HepG2 (cell line): ENCODE measurements around the gene RFTN1. TPM values are rescaled to one million over a fixed set of nuclear protein-coding genes. Genes with fewer than 3 reads are reported as not detected.

Source experiments
- CREBL2 ChIP-seq: sonication (generic); formaldehyde crosslinking; IDR thresholded peaks from 2 replicates; pipeline ENCODE4 v1.8.1; 2023; ENCODE audit warnings: missing genetic modification reagents, mild to moderate bottlenecking, borderline replicate concordance
- FOXP1 ChIP-seq, 2 experiments: fragments of 450-650 bp in 1 of 2; IDR thresholded peaks; 2 replicates each; pipeline ENCODE4 v1.6.1; 2017 to 2018; ENCODE audit warnings: antibody characterized with exemption in 1 of 2
- GATAD2A ChIP-seq: IDR thresholded peaks from 2 replicates; pipeline ENCODE4 v1.6.1; 2016
- GZF1 ChIP-seq: sonication (generic); formaldehyde crosslinking; IDR thresholded peaks from 2 replicates; pipeline ENCODE4 v1.5.1; 2020; ENCODE audit warnings: mild to moderate bottlenecking, missing genetic modification reagents
- KAT7 ChIP-seq: IDR thresholded peaks from 2 replicates; pipeline ENCODE4 v1.6.1; 2018; ENCODE audit warnings: borderline replicate concordance, missing compliant biosample characterization
- KDM4B ChIP-seq: sonication (generic); formaldehyde crosslinking; IDR thresholded peaks from 2 replicates; pipeline ENCODE4 v1.4.0; 2020; ENCODE audit warnings: missing genetic modification reagents
- MTF1 ChIP-seq: sonication (generic); formaldehyde crosslinking; IDR thresholded peaks from 2 replicates; pipeline ENCODE4 v1.5.0; 2020; ENCODE audit warnings: missing genetic modification reagents
- NCOA1 ChIP-seq: sonication (generic); formaldehyde crosslinking; IDR thresholded peaks from 2 replicates; pipeline ENCODE4 v1.9.0; 2021; ENCODE audit warnings: missing genetic modification reagents
- NFKBIZ ChIP-seq: IDR thresholded peaks from 2 replicates; pipeline ENCODE4 v1.6.1; 2018; ENCODE audit warnings: missing genetic modification reagents, missing compliant biosample characterization
- NONO ChIP-seq, 2 experiments: fragments of 450-650 bp in 1 of 2; sonication (generic) in 1 of 2; formaldehyde crosslinking in 1 of 2; IDR thresholded peaks in 1 of 2; conservative IDR thresholded peaks in 1 of 2; 2 replicates each; pipeline versions ENCODE4 v1.6.1 to v1.8.0; 2017 to 2022; ENCODE audit warnings: mild to moderate bottlenecking in 1 of 2, missing genetic modification reagents in 1 of 2, moderate library complexity in 1 of 2
- NR2C2 ChIP-seq: sonication (generic); formaldehyde crosslinking; IDR thresholded peaks from 2 replicates; pipeline ENCODE4 v1.4.0; 2020; ENCODE audit warnings: missing genetic modification reagents, mild to moderate bottlenecking, moderate library complexity, borderline replicate concordance
- RBFOX2 ChIP-seq: fragments of 200-400 bp; formaldehyde crosslinking; IDR thresholded peaks from 2 replicates; pipeline ENCODE4 v1.6.1; 2017; ENCODE audit warnings: low read depth, mild to moderate bottlenecking, low read length
- SETDB1 ChIP-seq: sonication (generic); formaldehyde crosslinking; IDR thresholded peaks from 2 replicates; pipeline ENCODE4 v1.5.1; 2020; ENCODE audit warnings: missing genetic modification reagents, mild to moderate bottlenecking, borderline replicate concordance
- SIX1 ChIP-seq: sonication (generic); formaldehyde crosslinking; IDR thresholded peaks from 2 replicates; pipeline ENCODE4 v1.4.0; 2020; ENCODE audit warnings: missing genetic modification reagents, borderline replicate concordance
- STAT5B ChIP-seq: sonication (generic); formaldehyde crosslinking; IDR thresholded peaks from 2 replicates; pipeline ENCODE4 v1.4.0; 2020; ENCODE audit warnings: missing genetic modification reagents
- ZBTB49 ChIP-seq: sonication (generic); formaldehyde crosslinking; IDR thresholded peaks from 2 replicates; pipeline ENCODE4 v1.4.0; 2020; ENCODE audit warnings: missing genetic modification reagents, borderline replicate concordance
- ZFP62 ChIP-seq: sonication (generic); formaldehyde crosslinking; IDR thresholded peaks from 2 replicates; pipeline ENCODE4 v1.4.0; 2020; ENCODE audit warnings: missing genetic modification reagents
- ZMYM4 ChIP-seq: sonication (generic); formaldehyde crosslinking; IDR thresholded peaks from 2 replicates; pipeline ENCODE4 v1.8.1; 2023; ENCODE audit warnings: mild to moderate bottlenecking, missing genetic modification reagents
- ZNF205 ChIP-seq: IDR thresholded peaks from 2 replicates; pipeline ENCODE4 v1.6.1; 2018; ENCODE audit warnings: missing biosample characterization, missing genetic modification reagents
- ZNF280D ChIP-seq: sonication (generic); formaldehyde crosslinking; IDR thresholded peaks from 2 replicates; pipeline ENCODE4 v1.5.1; 2020; ENCODE audit warnings: mild to moderate bottlenecking, missing genetic modification reagents
- ZNF44 ChIP-seq: sonication (generic); formaldehyde crosslinking; IDR thresholded peaks from 2 replicates; pipeline ENCODE4 v1.5.1; 2020; ENCODE audit warnings: mild to moderate bottlenecking, missing genetic modification reagents
- ZNF781 ChIP-seq: sonication (generic); formaldehyde crosslinking; IDR thresholded peaks from 2 replicates; pipeline ENCODE4 v1.5.1; 2020; ENCODE audit warnings: borderline replicate concordance, mild to moderate bottlenecking, missing genetic modification reagents; ENCODE audit errors: not compliant biosample characterization
- ZNF878 ChIP-seq: sonication (generic); formaldehyde crosslinking; IDR thresholded peaks from 2 replicates; pipeline ENCODE4 v1.8.1; 2023; ENCODE audit warnings: mild to moderate bottlenecking, missing genetic modification reagents, moderate library complexity
- ZSCAN9 ChIP-seq: IDR thresholded peaks from 2 replicates; pipeline ENCODE4 v1.6.1; 2016; ENCODE audit warnings: borderline replicate concordance
- polyA plus RNA-seq, 8 experiments: library from polyadenylated mRNA; depleted of rRNA in 3 of 8; stranded (reverse) in 7 of 8; unstranded in 1 of 8; fragments of >200 nt; fragmentation: Illumina TruSeq in 4 of 8; extraction: Trizol in 4 of 8; gene quantifications; 2 replicates each; pipeline versions ENCODE4 v1.2.1 to v1.2.3, GENCODE V29; 2011 to 2016; ENCODE audit warnings: low read depth in 4 of 8, missing spikeins in 1 of 8, mixed read lengths in 1 of 8; ENCODE audit not compliant: insufficient read depth in 1 of 8
- total RNA-seq, 5 experiments: library from RNA; depleted of rRNA; stranded (reverse); fragments of >200 nt; fragmentation: Illumina TruSeq; extraction: Trizol; gene quantifications; 2 replicates each; pipeline ENCODE4 v1.2.3, GENCODE V29; 2016; ENCODE audit warnings: low read depth in 1 of 5
- TF ChIP-seq, protein P1 (sequence below): IDR thresholded peaks from 2 replicates; pipeline ENCODE4 v1.6.1; 2016; ENCODE audit warnings: mild to moderate bottlenecking, missing biosample characterization, missing genetic modification reagents

RFTN1 gene
- total and polyA plus RNA-seq, 2 of the 13 experiments (the other 11 are each of a cell fraction or from before 2014, with no cell fraction given) = not detected

DNA sequence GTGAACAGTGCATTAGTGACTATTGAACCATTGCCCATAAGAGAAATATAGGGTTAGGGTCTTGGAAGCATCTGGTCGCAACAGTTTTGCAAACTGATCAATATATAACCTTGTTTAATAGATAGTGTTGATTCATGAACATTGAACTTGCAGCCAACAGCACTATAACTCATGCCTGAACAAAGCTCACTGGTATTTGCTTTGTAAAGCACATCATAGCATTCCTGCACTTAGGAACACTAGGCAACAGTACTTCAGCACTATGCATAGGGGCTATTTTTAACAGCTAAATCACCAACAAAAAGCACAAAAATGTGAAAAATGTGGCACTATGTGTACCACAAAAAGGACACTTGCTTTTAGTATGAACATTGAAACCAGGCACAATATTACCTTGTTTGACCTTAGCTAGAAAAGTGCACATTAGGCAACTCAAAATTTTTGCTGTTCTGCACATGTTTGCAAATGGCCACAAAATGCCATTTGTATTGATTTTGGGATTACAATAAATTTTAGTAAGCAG lies 180.5 kb downstream of the RFTN1 start (continued):
- TF ChIP-seq ZBTB49 (CRISPR knock-in tag) = no peak
- no peak for TF ChIP-seq NR2C2
- TF ChIP-seq ZNF878 (CRISPR knock-in tag) = no peak; the same call in 1 of the 2 replicates
- no peak for TF ChIP-seq NONO (IDR thresholded peaks at IDR 0.05)
- peak; percentile 47; the same call in 1 of the 2 replicates for TF ChIP-seq NONO (CRISPR knock-in tag; conservative IDR thresholded peaks at IDR 0.05)
- TF ChIP-seq ZNF205 = no peak
- TF ChIP-seq ZSCAN9 (CRISPR knock-in tag) = peak; percentile 80; the same call in 1 of the 2 replicates
- no peak for TF ChIP-seq CREBL2
- TF ChIP-seq KDM4B (CRISPR knock-in tag) = no peak
- TF ChIP-seq ZFP62 (CRISPR knock-in tag) = no peak
- 0 out of 2 replicates have a peak, but pooled peaks have one; percentile 79 for TF ChIP-seq NFKBIZ (CRISPR knock-in tag)
- TF ChIP-seq FOXP1 (IDR thresholded peaks at IDR 0.05) = no peak
- peak; percentile 84 for TF ChIP-seq FOXP1 (CRISPR knock-in tag; IDR thresholded peaks at IDR 0.05)
- no peak for TF ChIP-seq GZF1 (CRISPR knock-in tag)
- no peak for TF ChIP-seq ZNF781 (CRISPR knock-in tag)
- no peak for TF ChIP-seq KAT7 (CRISPR knock-in tag)
- no peak for TF ChIP-seq MTF1
- TF ChIP-seq ZNF280D (CRISPR knock-in tag) = peak; percentile 54; the same call in 1 of the 2 replicates
- TF ChIP-seq ZNF44 (CRISPR knock-in tag) = no peak
- peak; percentile 82 for TF ChIP-seq GATAD2A
- peak; percentile 54; the same call in 1 of the 2 replicates for TF ChIP-seq ZMYM4 (CRISPR knock-in tag)
- 0 out of 2 replicates have a peak, but pooled peaks have one; percentile 51 for TF ChIP-seq NCOA1 (CRISPR knock-in tag)
- peak; percentile 17; the same call in 1 of the 2 replicates for TF ChIP-seq SIX1
- no peak for TF ChIP-seq SETDB1 (CRISPR knock-in tag)
- TF ChIP-seq, protein P1, sequence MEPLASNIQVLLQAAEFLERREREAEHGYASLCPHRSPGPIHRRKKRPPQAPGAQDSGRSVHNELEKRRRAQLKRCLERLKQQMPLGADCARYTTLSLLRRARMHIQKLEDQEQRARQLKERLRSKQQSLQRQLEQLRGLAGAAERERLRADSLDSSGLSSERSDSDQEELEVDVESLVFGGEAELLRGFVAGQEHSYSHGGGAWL (CRISPR knock-in tag) = no peak
- TF ChIP-seq STAT5B (CRISPR knock-in tag) = no peak
- no peak for TF ChIP-seq RBFOX2
